IPS-NIHi11 (cell line): Measurements from ENCODE around the gene CENPN.
A peak's percentile ranks its signal among the peaks of the same experiment; 100 is the strongest.

Experiments used
- DNase-seq: peaks from one replicate; pipeline ENCODE4 v3.0.0; 2012; ENCODE audit warnings: mixed read lengths, low spot score

The CENPN gene

DNA sequence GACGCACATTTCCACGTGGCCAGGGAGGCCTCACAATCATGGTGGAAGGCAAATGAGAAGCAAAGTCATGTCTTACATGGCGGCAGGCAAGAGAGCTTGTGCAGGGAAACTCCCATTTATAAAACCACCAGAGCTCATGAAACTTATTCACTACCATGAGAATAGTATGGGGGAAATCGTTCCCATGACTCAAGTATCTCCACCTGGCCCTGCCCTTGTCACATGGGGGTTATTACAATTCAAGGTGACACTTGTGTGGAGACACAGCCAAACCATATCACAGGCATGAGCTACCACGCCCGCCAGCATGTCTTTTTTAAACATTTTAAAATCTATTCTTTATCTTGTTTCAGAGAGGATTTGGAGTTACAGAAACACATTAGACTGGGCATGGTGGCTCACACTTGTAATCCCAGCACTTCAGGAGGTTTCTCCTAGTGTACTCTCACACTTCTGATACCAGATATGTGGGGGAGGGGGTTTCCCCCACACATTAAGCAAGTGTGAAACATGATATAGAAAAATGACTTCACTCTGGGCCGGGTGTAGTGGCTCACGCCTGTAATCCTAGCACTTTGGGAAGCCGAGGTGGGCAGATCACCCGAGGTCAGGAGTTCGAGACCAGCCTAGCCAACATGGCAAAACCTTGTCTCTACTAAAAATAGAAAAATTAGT is 23.1 kb downstream of the CENPN start:
- DNase-seq = no peak

DNA sequence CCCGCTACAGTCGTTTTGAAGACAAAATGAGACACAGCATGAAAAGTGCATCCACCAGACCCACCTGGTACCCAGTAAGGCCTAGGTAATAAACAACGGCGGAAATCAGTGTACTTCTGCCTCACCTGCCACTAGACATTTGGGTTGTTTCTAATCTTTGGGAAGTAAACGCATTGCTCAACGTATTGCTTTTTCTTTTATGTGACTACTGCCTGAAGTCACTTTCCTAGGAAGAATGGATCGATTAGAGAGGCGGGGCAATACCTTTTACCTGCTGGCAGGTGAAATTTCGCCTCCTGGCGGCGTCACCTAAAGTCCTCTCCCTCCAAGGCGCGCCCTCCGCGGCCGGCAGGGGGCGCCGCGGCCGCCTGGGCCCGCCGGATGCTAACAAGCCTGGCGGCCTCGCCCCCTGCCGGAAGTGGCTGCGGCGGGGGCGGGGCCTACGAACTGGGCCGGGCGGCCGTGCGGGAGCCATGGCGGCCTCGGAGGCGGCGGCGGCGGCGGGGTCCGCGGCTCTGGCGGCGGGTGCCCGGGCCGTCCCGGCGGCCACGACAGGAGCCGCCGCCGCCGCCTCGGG is 28.5 kb downstream of the CENPN start, which contains the start of gene ATMIN:
ATMIN (plus strand) TSS at position 445 of the 577 bp plus-strand sequence; CDS start at position 474, 29 bp downstream.
- DNase-seq = peak; percentile 99

- peak; percentile 81 for DNase-seq
Measured at GRCh38 chr16:81035975-81036750, 29.1 kb downstream of the CENPN start.

- no peak for DNase-seq
Measured at GRCh38 chr16:81036751-81037350, 29.8 kb downstream of the CENPN start.

- DNase-seq = no peak
Measured at GRCh38 chr16:81040131-81040530, 33.1 kb downstream of the CENPN start.

GRCh38 chr16:81040842-81041241 is 33.8 kb downstream of the CENPN start:
- DNase-seq = no peak

DNA sequence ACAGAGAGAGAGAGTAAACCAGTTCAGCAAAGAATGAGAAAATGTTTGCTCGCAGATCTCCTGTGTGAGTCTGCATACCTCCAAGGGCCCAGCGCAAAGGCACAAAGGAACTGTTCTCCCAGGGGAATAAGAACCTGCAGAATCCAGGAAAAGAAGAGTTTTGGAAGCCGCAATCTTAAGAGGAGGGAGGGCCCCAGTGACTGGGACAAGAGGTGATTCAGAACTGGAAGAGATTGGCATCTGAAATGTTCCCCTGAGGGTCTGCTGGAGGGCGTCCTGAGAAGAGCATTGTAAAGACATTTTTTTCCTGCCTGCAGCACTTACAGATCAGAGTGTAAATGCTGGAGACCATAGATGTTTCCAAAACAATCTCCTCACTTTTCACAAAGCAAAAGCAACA is 34.7 kb downstream of the CENPN start:
- no peak for DNase-seq

GRCh38 chr16:81042821-81043220 is 35.8 kb downstream of the CENPN start:
- DNase-seq = no peak

GRCh38 chr16:81053761-81054160 is 46.7 kb downstream of the CENPN start:
- DNase-seq = no peak

GRCh38 chr16:81060576-81061306 is 53.7 kb downstream of the CENPN start:
- no peak for DNase-seq

DNA sequence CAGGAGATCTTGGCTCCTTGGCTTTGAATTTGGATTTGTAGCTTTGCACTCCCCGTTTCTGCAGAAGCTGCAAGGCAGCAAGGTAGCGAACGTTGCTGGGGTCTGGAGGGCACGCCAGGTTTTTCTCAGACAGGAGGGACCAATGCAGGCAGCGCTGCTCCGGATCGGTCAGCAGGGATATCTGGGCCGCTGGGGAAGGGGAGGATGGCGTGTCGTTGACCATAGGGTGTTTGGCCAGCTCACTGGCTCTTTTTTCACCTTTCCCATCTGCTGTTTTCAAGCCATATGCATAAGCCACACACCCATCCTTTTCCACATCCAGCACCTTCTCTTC is 54.3 kb downstream of the CENPN start:
- no peak for DNase-seq

DNA sequence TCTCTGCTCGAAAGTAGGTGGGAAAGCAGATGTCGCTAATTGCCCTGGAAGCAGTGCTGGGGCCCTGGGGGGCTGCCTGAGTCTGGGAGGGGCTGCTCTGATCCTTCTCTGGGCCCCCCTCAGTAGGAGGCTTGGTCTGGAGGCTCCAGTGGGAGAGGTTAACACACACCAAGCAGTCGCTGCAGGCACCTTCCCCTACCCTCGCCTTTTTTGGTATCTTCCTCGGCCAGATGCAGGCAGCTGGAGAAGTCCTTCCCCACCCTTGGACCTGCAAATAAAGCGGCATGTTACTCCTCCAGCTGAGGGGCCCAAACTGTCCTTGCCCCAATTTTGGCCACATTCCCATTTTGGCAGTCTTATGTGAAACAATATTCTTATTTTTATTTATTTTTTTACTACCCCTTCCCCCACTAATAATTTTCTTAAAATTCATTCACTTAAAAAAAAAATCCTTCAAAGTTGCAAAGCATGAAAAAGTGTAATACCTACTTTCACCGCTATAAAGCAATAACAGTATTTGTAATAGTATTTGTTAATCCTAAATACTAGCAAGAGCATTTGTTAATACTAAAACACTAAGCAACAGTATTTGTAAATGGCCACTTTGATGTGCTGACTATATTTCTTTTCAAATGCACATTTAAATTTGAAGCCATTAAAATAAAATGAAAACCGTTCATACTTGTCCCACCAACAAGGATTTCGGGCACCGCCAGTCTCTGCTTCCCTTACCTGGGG is 55.0 kb downstream of the CENPN start:
- DNase-seq = no peak

DNA sequence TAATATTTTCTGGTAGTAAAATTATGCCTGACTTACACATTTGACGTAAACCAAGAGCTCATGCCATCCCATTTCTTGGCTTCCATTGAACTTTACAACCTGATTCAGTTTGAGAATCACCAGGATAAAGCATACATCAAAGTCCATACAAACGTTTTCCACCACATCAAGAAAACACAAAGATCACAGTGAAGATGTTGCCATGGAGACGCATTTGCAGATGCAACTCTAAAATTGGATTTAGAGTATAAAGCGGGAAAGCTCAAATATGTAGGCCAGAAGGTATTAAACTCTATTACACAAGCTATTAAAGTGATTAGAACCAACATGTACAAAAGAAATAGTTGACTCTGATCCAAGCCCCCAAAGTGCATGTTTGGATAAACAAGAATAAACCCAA is 59.7 kb downstream of the CENPN start:
- no peak for DNase-seq

GRCh38 chr16:81067166-81067565 is 60.2 kb downstream of the CENPN start:
- DNase-seq = no peak

DNA sequence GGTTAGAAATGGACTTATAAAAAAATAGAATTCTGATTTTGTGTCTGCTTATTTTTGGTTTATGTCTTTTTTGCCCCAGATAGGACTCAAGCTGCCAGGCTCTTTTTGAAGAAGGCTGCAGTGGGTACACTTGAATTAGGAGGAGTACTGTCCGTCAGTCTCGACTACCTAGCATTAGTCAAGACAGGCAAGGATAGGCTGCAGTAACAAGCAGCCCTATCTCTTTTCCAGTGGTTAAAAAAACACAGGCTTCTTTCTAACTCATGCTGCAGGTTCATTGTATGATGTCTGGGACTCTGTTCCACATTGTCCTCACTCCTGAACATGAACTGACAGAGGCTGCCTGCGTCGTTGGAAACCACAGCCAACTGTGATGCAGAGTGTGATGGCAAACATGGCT is 62.0 kb downstream of the CENPN start:
- no peak for DNase-seq

DNA sequence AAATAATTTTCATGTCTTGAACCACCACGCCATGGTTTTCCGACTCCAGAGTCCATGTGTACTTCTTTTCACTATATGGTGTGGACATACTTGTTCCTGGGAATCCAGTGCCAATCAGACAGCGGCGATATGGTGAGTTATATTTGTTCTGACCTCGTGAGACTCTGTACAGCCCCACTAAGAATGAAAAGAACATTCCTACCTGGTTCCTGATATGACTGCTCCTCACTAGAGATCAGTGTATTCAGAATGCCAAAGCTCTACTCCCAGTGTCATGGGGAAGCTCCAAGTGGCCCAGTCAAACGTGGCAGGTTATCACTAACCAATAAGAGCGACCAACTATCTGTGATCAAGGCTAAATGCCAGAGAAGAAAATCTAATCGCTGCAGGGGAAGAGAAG is 64.0 kb downstream of the CENPN start:
- DNase-seq = no peak

- DNase-seq = no peak
Measured at GRCh38 chr16:81071805-81072204, 64.8 kb downstream of the CENPN start.

GRCh38 chr16:81073560-81074330 is 66.7 kb downstream of the CENPN start:
- no peak for DNase-seq

- peak; percentile 86 for DNase-seq
Measured at GRCh38 chr16:81076566-81077075, 69.6 kb downstream of the CENPN start.
